ENCODE results near the gene RABGAP1L. TPM values are rescaled to one million over a fixed set of nuclear protein-coding genes. Genes with fewer than 3 reads are reported as not detected.

RABGAP1L gene
- polyA plus RNA-seq, 3 donors, result 35.2 to 75.3 (median 63.3) TPM

GRCh38 chr1:174577681-174578080, 418.4 kb downstream of the RABGAP1L start:
- no peak for TF ChIP-seq CTCF (IDR thresholded peaks at IDR 0.05)
- no peak overlapping the region for H3K27ac ChIP-seq (ENCODE audit: low read depth in 1 of 2, low read length in 2 of 2)
- H3K36me3 Mint-ChIP-seq, result no peaks in the 10 kb centered on the region
- no peak overlapping the region for H2AFZ ChIP-seq (ENCODE audit: insufficient read depth, low read depth, low read length, poor library complexity, severe bottlenecking)
- H3K27me3 Mint-ChIP-seq (ENCODE audit: low read depth in 3 of 3), result no peaks in the 10 kb centered on the region
- H3K4me3 ChIP-seq (replicated peaks in 1 of 3; ENCODE audit: low read depth in 2 of 3, low read length in 3 of 3), result no peak overlapping the region
- DNase-seq, result no peak
- intact Hi-C loops (cut with micrococcal nuclease), result no loop called here
- H3K9ac ChIP-seq (ENCODE audit: insufficient read depth, low read length, poor library complexity, severe bottlenecking), result no peak overlapping the region
- H3K27me3 ChIP-seq (ENCODE audit: control insufficient read depth in 2 of 2, insufficient read depth in 2 of 2, low read length in 2 of 2), result no peaks in the 10 kb centered on the region
- no peaks in the 10 kb centered on the region for H4K20me1 ChIP-seq (ENCODE audit: insufficient read depth, low read length)
- H3K4me1 ChIP-seq (ENCODE audit: control insufficient read depth in 1 of 2, insufficient read depth in 2 of 2, low read length in 2 of 2), result no peaks in the 10 kb centered on the region
- H3K27ac Mint-ChIP-seq, result no peak overlapping the region
- H3K36me3 ChIP-seq (replicated peaks in 1 of 2; ENCODE audit: control insufficient read depth in 1 of 2, insufficient read depth in 2 of 2, low read length in 2 of 2), result no peaks in the 10 kb centered on the region
- peaks cover 9 to 32% (median 20%) of the 10 kb centered on the region in 7 donors for H3K9me3 Mint-ChIP-seq
- no peak overlapping the region for H3K4me3 Mint-ChIP-seq
- peaks cover 23 to 24% of the 10 kb centered on the region in 2 donors for H3K9me3 ChIP-seq (replicated peaks in 1 of 2; ENCODE audit: control insufficient read depth in 1 of 2, insufficient read depth in 1 of 2, low read length in 2 of 2)
- no peaks in the 10 kb centered on the region for H3K79me2 ChIP-seq (ENCODE audit: insufficient read depth, low read length)
- no peaks in the 10 kb centered on the region for H3K4me1 Mint-ChIP-seq
- no peak overlapping the region for H3K4me2 ChIP-seq (replicated peaks; ENCODE audit: extremely low read depth, low read length, poor library complexity, severe bottlenecking)

- Histone ChIP-seq H3K4me3 (replicated peaks in 1 of 3; ENCODE audit: low read depth in 2 of 3, low read length in 3 of 3) (no peak overlapping the region), H3K79me2 (ENCODE audit: insufficient read depth, low read length) (no peaks in the 10 kb centered on the region), H3K27me3 (ENCODE audit: control insufficient read depth in 2 of 2, insufficient read depth in 2 of 2, low read length in 2 of 2) (no peaks in the 10 kb centered on the region), H3K36me3 (replicated peaks in 1 of 2; ENCODE audit: control insufficient read depth in 1 of 2, insufficient read depth in 2 of 2, low read length in 2 of 2) (no peaks in the 10 kb centered on the region), H3K9ac (ENCODE audit: insufficient read depth, low read length, poor library complexity, severe bottlenecking) (no peak overlapping the region), H4K20me1 (ENCODE audit: insufficient read depth, low read length) (no peaks in the 10 kb centered on the region), H3K9me3 (replicated peaks in 1 of 2; ENCODE audit: control insufficient read depth in 1 of 2, insufficient read depth in 1 of 2, low read length in 2 of 2) (peaks cover 12 to 14% of the 10 kb centered on the region in 2 donors), H3K27ac (ENCODE audit: low read depth in 1 of 2, low read length in 2 of 2) (no peak overlapping the region), H2AFZ (ENCODE audit: insufficient read depth, low read depth, low read length, poor library complexity, severe bottlenecking) (no peak overlapping the region), H3K4me1 (ENCODE audit: control insufficient read depth in 1 of 2, insufficient read depth in 2 of 2, low read length in 2 of 2) (no peaks in the 10 kb centered on the region), H3K4me2 (replicated peaks; ENCODE audit: extremely low read depth, low read length, poor library complexity, severe bottlenecking) (no peak overlapping the region)
- intact Hi-C loops (cut with micrococcal nuclease), result no loop called here
- Mint-ChIP-seq H3K4me1 (no peaks in the 10 kb centered on the region), H3K27ac (no peak overlapping the region), H3K27me3 (ENCODE audit: low read depth in 3 of 3) (peaks cover 0 to 1% (median 0%) of the 10 kb centered on the region in 3 donors), H3K36me3 (no peaks in the 10 kb centered on the region), H3K9me3 (peaks cover 5 to 26% (median 10%) of the 10 kb centered on the region in 7 donors), H3K4me3 (no peak overlapping the region)
- WGBS (ENCODE audit: insufficient coverage), result no CpG with 5 or more reads among the region's 3 CpGs
- TF ChIP-seq CTCF (IDR thresholded peaks at IDR 0.05), result no peak
- DNase-seq, result no peak
Measured at GRCh38 chr1:174580801-174581200, 421.5 kb downstream of the RABGAP1L start.

Data from CD14-positive monocyte (primary cell).